Pulmonary artery endothelial cell (primary cell): ENCODE data around the gene GADD45G. TPM values are rescaled to one million over a fixed set of nuclear protein-coding genes. Genes with fewer than 3 reads are reported as not detected.

Experiments
- DNase-seq: peaks from one replicate; pipeline ENCODE4 v3.0.0-alpha.2; 2011; ENCODE audit warnings: low read depth, low spot score
- total RNA-seq: library from RNA; depleted of rRNA; stranded (reverse); fragments of >200 nt; gene quantifications from 2 replicates; pipeline ENCODE4 v1.2.3, GENCODE V29; 2014

GADD45G gene
- total RNA-seq, 1 donor from 2014 or later = 0.33 TPM

- no peak for DNase-seq
These were observed 4.7 kb downstream of the GADD45G start for GRCh38 chr9:89609426-89610006.

GRCh38 chr9:89610391-89610925, 5.6 kb downstream of the GADD45G start:
- DNase-seq = no peak

- no peak for DNase-seq
These were observed 6.6 kb downstream of the GADD45G start for GRCh38 chr9:89611425-89611824.

- no peak for DNase-seq
These were observed 7.9 kb downstream of the GADD45G start for GRCh38 chr9:89612566-89613278.

- DNase-seq = no peak
These were observed 9.4 kb downstream of the GADD45G start for GRCh38 chr9:89613912-89614892.

GRCh38 chr9:89615661-89616060, 10.8 kb downstream of the GADD45G start:
- no peak for DNase-seq

- DNase-seq = no peak
These were observed 11.6 kb downstream of the GADD45G start for GRCh38 chr9:89616411-89616810.

- no peak for DNase-seq
These were observed 13.2 kb downstream of the GADD45G start for GRCh38 chr9:89617978-89618377.

GRCh38 chr9:89619019-89619418, 14.2 kb downstream of the GADD45G start:
- no peak for DNase-seq

GRCh38 chr9:89619424-89620138, 14.8 kb downstream of the GADD45G start:
- DNase-seq = no peak

GRCh38 chr9:89621031-89621430, 16.2 kb downstream of the GADD45G start:
- DNase-seq = no peak

GRCh38 chr9:89621676-89622075, 16.9 kb downstream of the GADD45G start:
- DNase-seq = no peak

GRCh38 chr9:89622933-89623861, 18.4 kb downstream of the GADD45G start:
- no peak for DNase-seq

GRCh38 chr9:89623925-89624420, 19.2 kb downstream of the GADD45G start:
- DNase-seq = no peak

GRCh38 chr9:89625721-89626687, 21.2 kb downstream of the GADD45G start:
- no peak for DNase-seq

GRCh38 chr9:89626741-89627265, 22.0 kb downstream of the GADD45G start:
- DNase-seq = no peak

GRCh38 chr9:89628601-89629000, 23.8 kb downstream of the GADD45G start:
- no peak for DNase-seq
